ENCODE measurements around the gene ZMYM5. TPM values are rescaled to one million over a fixed set of nuclear protein-coding genes. Genes with fewer than 3 reads are reported as not detected.
A peak's percentile ranks its signal among the peaks of the same experiment; 100 is the strongest.

The ZMYM5 gene
- total RNA-seq, 1 experiment from 2014 or later = 10.3 TPM

DNA sequence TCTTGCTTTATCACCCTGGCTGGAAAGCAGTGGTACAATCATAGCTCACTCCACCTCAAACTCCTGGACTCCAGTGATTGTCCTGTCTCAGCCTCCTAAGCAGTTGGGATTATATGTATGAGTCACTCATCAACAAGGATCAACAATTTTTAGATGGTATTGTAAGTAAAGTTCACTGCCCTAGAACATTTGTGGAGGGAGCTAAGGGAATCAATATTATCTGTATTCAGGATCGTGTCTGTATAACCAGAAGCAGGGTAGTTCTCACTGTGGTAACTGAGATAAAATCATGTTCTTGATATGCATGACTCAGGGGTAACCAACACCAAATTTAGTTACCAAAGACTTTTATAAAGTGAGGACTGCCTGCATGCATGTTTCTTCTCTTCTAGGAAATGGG is 27.0 kb downstream of the ZMYM5 start:
- no TSS peak for BruUV-seq (replicated peaks)
- DNase-seq = peak in 1 of 2 experiments; percentile 58
- intact Hi-C loops (cut with micrococcal nuclease; ENCODE audit: unreplicated experiment) = no loop called here
- Histone ChIP-seq H3K9me2 (ENCODE audit: insufficient read depth) (no peaks in the 10 kb centered on the region), H3K79me2 (ENCODE audit: low read depth) (peaks cover 6% of the 10 kb centered on the region; the same call in 1 of the 2 replicates), H3K9me3 (ENCODE audit: insufficient read depth, low read depth) (no peaks in the 10 kb centered on the region), H3K4me1 (replicated peaks; ENCODE audit: insufficient read depth) (peaks cover 9% of the 10 kb centered on the region; the same call in 1 of the 2 replicates), H3K27ac (peak overlapping the region; percentile 27), H3K4me2 (no peak overlapping the region), H4K20me1 (ENCODE audit: insufficient read depth) (no peaks in the 10 kb centered on the region), H3K36me3 (ENCODE audit: low read depth) (peaks cover 13% of the 10 kb centered on the region), H3K4me3 (no peak overlapping the region), H2AFZ (no peak overlapping the region), H3K27me3 (ENCODE audit: insufficient read depth, low read depth) (no peaks in the 10 kb centered on the region), H3F3A (ENCODE audit: insufficient read depth, low read depth) (peaks cover 18% of the 10 kb centered on the region; the same call in 1 of the 2 replicates)
- TF ChIP-seq EZH2 (IDR thresholded peaks at IDR 0.05; ENCODE audit: low read depth) = no peak
- TF ChIP-seq CTCF (conservative IDR thresholded peaks at IDR 0.05) = no peak
- ChIA-PET CTCF (interaction anchor here (0.6 kb wide), 1 partner anchor 27 kb away, joined by 3 read pairs; no protein-coding TSS in a partner anchor), POLR2A (ENCODE audit: unreplicated experiment) (no interaction called here)

- H3K9me3 ChIP-seq (ENCODE audit: insufficient read depth, low read depth) = no peaks in the 10 kb centered on the region
- TF ChIP-seq CTCF (conservative IDR thresholded peaks at IDR 0.05) = no peak
- no peak for TF ChIP-seq EZH2 (IDR thresholded peaks at IDR 0.05; ENCODE audit: low read depth)
- no peak overlapping the region for H3K4me2 ChIP-seq
- peaks cover 15% of the 10 kb centered on the region; the same call in 1 of the 2 replicates for H3F3A ChIP-seq (ENCODE audit: insufficient read depth, low read depth)
- H3K27ac ChIP-seq = no peak overlapping the region
- intact Hi-C loops (cut with micrococcal nuclease; ENCODE audit: unreplicated experiment) = no loop called here
- H3K36me3 ChIP-seq (ENCODE audit: low read depth) = peaks cover 13% of the 10 kb centered on the region
- H3K27me3 ChIP-seq (ENCODE audit: insufficient read depth, low read depth) = no peaks in the 10 kb centered on the region
- peaks cover 9% of the 10 kb centered on the region; the same call in 1 of the 2 replicates for H3K4me1 ChIP-seq (replicated peaks; ENCODE audit: insufficient read depth)
- peaks cover 6% of the 10 kb centered on the region; the same call in 1 of the 2 replicates for H3K79me2 ChIP-seq (ENCODE audit: low read depth)
- H2AFZ ChIP-seq = no peak overlapping the region
- POLR2A ChIA-PET (ENCODE audit: unreplicated experiment) = no interaction called here
- no peak overlapping the region for H3K4me3 ChIP-seq
- no peaks in the 10 kb centered on the region for H4K20me1 ChIP-seq (ENCODE audit: insufficient read depth)
- CTCF ChIA-PET = no interaction called here
- no peaks in the 10 kb centered on the region for H3K9me2 ChIP-seq (ENCODE audit: insufficient read depth)
- BruUV-seq (replicated peaks) = no TSS peak
- no peak for DNase-seq
Observed at GRCh38 chr13:19834704-19835103, 28.7 kb downstream of the ZMYM5 start.

GRCh38 chr13:19822673-19823072 is 40.8 kb downstream of the ZMYM5 start:
- no peak for DNase-seq
- Histone ChIP-seq H3K9me3 (ENCODE audit: insufficient read depth, low read depth) (no peaks in the 10 kb centered on the region), H3K27me3 (ENCODE audit: insufficient read depth, low read depth) (no peaks in the 10 kb centered on the region), H4K20me1 (ENCODE audit: insufficient read depth) (no peaks in the 10 kb centered on the region), H3K79me2 (ENCODE audit: low read depth) (no peaks in the 10 kb centered on the region), H3K4me3 (no peak overlapping the region), H3K4me2 (no peak overlapping the region), H3K4me1 (replicated peaks; ENCODE audit: insufficient read depth) (no peaks in the 10 kb centered on the region), H2AFZ (no peak overlapping the region), H3K9me2 (ENCODE audit: insufficient read depth) (no peaks in the 10 kb centered on the region), H3F3A (ENCODE audit: insufficient read depth, low read depth) (0 out of 2 replicates have a peak, but pooled peaks cover 5% of the 10 kb centered on the region), H3K27ac (no peak overlapping the region), H3K36me3 (ENCODE audit: low read depth) (peaks cover 8% of the 10 kb centered on the region; the same call in 1 of the 2 replicates)
- no TSS peak for BruUV-seq (replicated peaks)
- intact Hi-C loops (cut with micrococcal nuclease; ENCODE audit: unreplicated experiment) = no loop called here
- ChIA-PET CTCF (no interaction called here), POLR2A (ENCODE audit: unreplicated experiment) (no interaction called here)
- TF ChIP-seq EZH2 (IDR thresholded peaks at IDR 0.05; ENCODE audit: low read depth) (no peak), CTCF (conservative IDR thresholded peaks at IDR 0.05) (no peak)
